Natural killer cell (primary cell): ENCODE data around the gene MAPRE3. TPM values are rescaled to one million over a fixed set of nuclear protein-coding genes. Genes with fewer than 3 reads are reported as not detected.

ENCODE experiments used
- ATAC-seq, 3 donors: fragments of 150-1000 bp in 2 of 3; fragments of 200-7000 bp in 1 of 3; cut with Tn5 transposase; 1 replicate in 1 of 3; 2 replicates in 2 of 3; pipeline ENCODE4 v1.10.0; 2021; ENCODE audit warnings: mild to moderate bottlenecking in 2 of 3, moderate library complexity in 2 of 3
- DNase-seq, 2 donors: peaks; one replicate each; pipeline versions ENCODE4 v3.0.0 to v3.0.0-alpha.2; 2013 to 2021; ENCODE audit warnings: mixed read lengths in 1 of 2
- H3K27ac ChIP-seq: one replicate; pipeline ENCODE4 v1.5.1; 2013; ENCODE audit warnings: mild to moderate bottlenecking, low read length
- H3K27me3 ChIP-seq: one replicate; pipeline ENCODE4 v1.6.1; 2013; ENCODE audit warnings: low read length; ENCODE audit not compliant: control insufficient read depth, insufficient read depth
- H3K36me3 ChIP-seq: one replicate; pipeline ENCODE4 v1.6.1; 2013; ENCODE audit warnings: low read length; ENCODE audit not compliant: control insufficient read depth, insufficient read depth
- H3K4me1 ChIP-seq: one replicate; pipeline ENCODE4 v1.6.1; 2013; ENCODE audit warnings: low read length; ENCODE audit not compliant: control insufficient read depth, insufficient read depth
- H3K4me3 ChIP-seq: one replicate; pipeline ENCODE4 v1.5.1; 2013; ENCODE audit warnings: low read length
- H3K9me3 ChIP-seq: one replicate; pipeline ENCODE4 v1.6.1; 2013; ENCODE audit warnings: low read length; ENCODE audit not compliant: control insufficient read depth, insufficient read depth
- H3K27ac Mint-ChIP-seq, 2 donors: one replicate each; pipeline ENCODE4 v1.8.0; 2022; ENCODE audit warnings: mild to moderate bottlenecking in 2 of 2, mixed read lengths in 2 of 2, moderate library complexity in 1 of 2
- H3K27me3 Mint-ChIP-seq, 2 donors: one replicate each; pipeline ENCODE4 v1.8.0; 2022; ENCODE audit warnings: low read depth in 2 of 2, mixed read lengths in 2 of 2
- H3K36me3 Mint-ChIP-seq: one replicate; pipeline ENCODE4 v1.8.0; 2022; ENCODE audit warnings: mixed read lengths
- H3K4me1 Mint-ChIP-seq, 2 donors: one replicate each; pipeline ENCODE4 v1.8.0; 2022; ENCODE audit warnings: mixed read lengths in 2 of 2
- H3K4me3 Mint-ChIP-seq: one replicate; pipeline ENCODE4 v1.8.0; 2022; ENCODE audit warnings: mild to moderate bottlenecking, moderate library complexity, mixed read lengths
- H3K9me3 Mint-ChIP-seq, 2 donors: one replicate each; pipeline ENCODE4 v1.8.0; 2022; ENCODE audit warnings: mixed read lengths in 2 of 2
- CTCF ChIP-seq: fragments of 200-600 bp; IDR thresholded peaks from one replicate; pipeline ENCODE4 v1.8.0; 2022; ENCODE audit warnings: antibody characterized with exemption
- WGBS: methylation state at CpG from one replicate; pipeline ENCODE4 v1.1.7; 2013; ENCODE audit warnings: missing lambda C conversion rate; ENCODE audit not compliant: insufficient coverage; 5-methylcytosine and 5-hydroxymethylcytosine counted together
- intact Hi-C: fragments of 100-400 bp; cut with micrococcal nuclease; formaldehyde crosslinking; loops from one replicate; pipeline ENCODE4 v1.14.2; 2022
- total RNA-seq, 4 donors: library from RNA; stranded (reverse); fragments of 120-200 nt in 1 of 4; gene quantifications; one replicate each; pipeline versions ENCODE4 v1.2.3 to v1.2.4, GENCODE V29; 2013 to 2022

Gene MAPRE3
- total RNA-seq, 3 donors from 2014 or later (not counting 1 experiment from before 2014, with no cell fraction given) = 3.9 to 5.0 (median 4.2) TPM

GRCh38 chr2:27014771-27015433 lies 44.5 kb downstream of the MAPRE3 start:
- H3K4me3 ChIP-seq = no peak overlapping the region
- intact Hi-C loops = no loop called here
- H3K4me1 Mint-ChIP-seq = no peaks in the 10 kb centered on the region
- ATAC-seq (no peak), DNase-seq (no peak)
- no peak overlapping the region for H3K27ac Mint-ChIP-seq
- H3K4me1 ChIP-seq = no peaks in the 10 kb centered on the region
- no peak overlapping the region for H3K27ac ChIP-seq
- no peaks in the 10 kb centered on the region for H3K27me3 ChIP-seq
- no peak for TF ChIP-seq CTCF
- no peaks in the 10 kb centered on the region for H3K9me3 ChIP-seq
- H3K36me3 ChIP-seq = no peaks in the 10 kb centered on the region
- no peaks in the 10 kb centered on the region for H3K9me3 Mint-ChIP-seq
- no peak overlapping the region for H3K4me3 Mint-ChIP-seq
- no peaks in the 10 kb centered on the region for H3K36me3 Mint-ChIP-seq
- WGBS = 95% methylated on average over 8 of the region's 8 CpGs
- H3K27me3 Mint-ChIP-seq = peaks cover 3 to 6% of the 10 kb centered on the region in 2 donors

- intact Hi-C loops = loop anchor here (1.0 kb wide), 1 partner anchor 56 kb away; no protein-coding TSS in a partner anchor
- peak; percentile 31 for TF ChIP-seq CTCF
- no peaks in the 10 kb centered on the region for H3K27me3 ChIP-seq
- Mint-ChIP-seq H3K9me3 (no peaks in the 10 kb centered on the region), H3K27ac (no peak overlapping the region), H3K4me3 (no peak overlapping the region), H3K4me1 (no peaks in the 10 kb centered on the region), H3K27me3 (peaks cover 0 to 3% of the 10 kb centered on the region in 2 donors), H3K36me3 (no peaks in the 10 kb centered on the region)
- no peak overlapping the region for H3K4me3 ChIP-seq
- 65% methylated on average over 3 of the region's 3 CpGs for WGBS
- ATAC-seq (peak in 1 of 3 donors; percentile 43), DNase-seq (peak in 1 of 2 donors; percentile 69)
- no peak overlapping the region for H3K27ac ChIP-seq
- H3K36me3 ChIP-seq = no peaks in the 10 kb centered on the region
- no peaks in the 10 kb centered on the region for H3K4me1 ChIP-seq
- H3K9me3 ChIP-seq = no peaks in the 10 kb centered on the region
Observed at GRCh38 chr2:27016801-27017325, 46.4 kb downstream of the MAPRE3 start.

DNA sequence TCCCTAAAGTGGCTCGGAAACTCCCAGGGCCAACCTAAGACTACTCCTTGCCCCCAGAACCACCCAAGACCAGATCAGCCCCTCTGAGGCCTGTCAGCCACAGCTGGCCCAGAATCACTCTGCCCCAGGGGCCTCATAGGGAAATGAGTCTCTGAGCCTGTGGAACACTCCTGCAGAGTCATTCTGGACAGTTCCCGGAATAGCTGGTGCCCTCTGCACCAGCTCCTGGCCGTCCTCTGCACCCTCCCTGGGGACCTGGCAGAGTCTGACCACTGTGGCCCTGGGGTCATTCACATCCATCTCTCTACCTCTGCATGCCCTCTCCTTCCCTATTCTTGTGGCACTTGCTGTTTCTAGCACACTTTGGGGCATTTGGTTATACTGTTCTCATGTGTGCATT lies 47.7 kb downstream of the MAPRE3 start:
- ATAC-seq (no peak), DNase-seq (no peak)
- Histone ChIP-seq H3K27ac (no peak overlapping the region), H3K4me3 (no peak overlapping the region), H3K4me1 (no peaks in the 10 kb centered on the region), H3K9me3 (no peaks in the 10 kb centered on the region), H3K36me3 (no peaks in the 10 kb centered on the region), H3K27me3 (no peaks in the 10 kb centered on the region)
- H3K9me3 Mint-ChIP-seq = no peaks in the 10 kb centered on the region
- intact Hi-C loops = no loop called here
- H3K27ac Mint-ChIP-seq = no peak overlapping the region
- no peak overlapping the region for H3K4me3 Mint-ChIP-seq
- WGBS = 92% methylated on average over 3 of the region's 3 CpGs
- no peak for TF ChIP-seq CTCF
- no peaks in the 10 kb centered on the region for H3K4me1 Mint-ChIP-seq
- no peaks in the 10 kb centered on the region for H3K27me3 Mint-ChIP-seq
- H3K36me3 Mint-ChIP-seq = no peaks in the 10 kb centered on the region

- no peak overlapping the region for H3K27ac Mint-ChIP-seq
- H3K9me3 Mint-ChIP-seq = no peaks in the 10 kb centered on the region
- no peak for TF ChIP-seq CTCF
- DNase-seq (no peak), ATAC-seq (no peak)
- H3K9me3 ChIP-seq = no peaks in the 10 kb centered on the region
- intact Hi-C loops = no loop called here
- H3K36me3 ChIP-seq = no peaks in the 10 kb centered on the region
- H3K27me3 Mint-ChIP-seq = no peaks in the 10 kb centered on the region
- no peaks in the 10 kb centered on the region for H3K4me1 ChIP-seq
- 95% methylated on average over 9 of the region's 9 CpGs for WGBS
- H3K4me3 Mint-ChIP-seq = no peak overlapping the region
- no peaks in the 10 kb centered on the region for H3K4me1 Mint-ChIP-seq
- H3K27me3 ChIP-seq = no peaks in the 10 kb centered on the region
- H3K27ac ChIP-seq = no peak overlapping the region
- H3K36me3 Mint-ChIP-seq = no peaks in the 10 kb centered on the region
- no peak overlapping the region for H3K4me3 ChIP-seq
Observed at GRCh38 chr2:27019459-27019858, 49.0 kb downstream of the MAPRE3 start.
